Heart left ventricle (tissue), 13 donors: ENCODE results near the gene HSFX3.
"Not testable (repeated sequence)": the region's sequence is repeated elsewhere in the genome, so short reads cannot be mapped to it uniquely, and the experiment has no call there.

Experiments used
- POLR2A ChIP-seq, 2 donors: fragments of 450-650 bp; IDR thresholded peaks; one replicate each; pipeline ENCODE4 v1.6.1; 2017; ENCODE audit warnings: antibody characterized with exemption in 2 of 2, mild to moderate bottlenecking in 2 of 2, moderate library complexity in 2 of 2
- TF ChIP-seq, protein P1 (sequence below), 12 donors: fragments of 200-600 bp; sonication (generic) in 4 of 12; IDR thresholded peaks; one replicate each; pipeline versions ENCODE4 v1.5.0 to v1.8.0; 2018 to 2022; ENCODE audit warnings: antibody characterized with exemption in 12 of 12, mild to moderate bottlenecking in 5 of 12
- donor health status: ischemic (EF 13 %, LVEDD 7.1; RV severe dilation, severe dysfunction).
- donor health status: DM: no; HTN: yes; CAD: no.
- donor health status: DM: no; HTN: no; CAD: no.
- donor health status: ischemic (EF 25% LVEDD 6.9; RV normal size, moderate dysfunction).
- donor health status: ischemic (EF 25% LVEDD 5.7; RV mildly dilated, moderate dysfunction).
- donor health status: ischemic (EF 35%, LVEDD 5.7; RV mildly dilated, moderate dysfunction).
- donor health status: nonischemic (EF 11% LVEDD 7.7; RV severe dilation, severe dysfunction).
- donor health status: DM: yes; HTN: yes; CAD: no.
- donor health status: PGD.
- donor health status: ischemic (EF 29% LVEDD 5.4; RV normal size, mild dysfunction).
- donor health status: nonischemic (EF 23%, LVEDD 6.1; RV moderate dilation, normal function).

GRCh38 chrX:149555251-149555650 is 5.5 kb upstream of the HSFX3 start:
- TF ChIP-seq, protein P1, sequence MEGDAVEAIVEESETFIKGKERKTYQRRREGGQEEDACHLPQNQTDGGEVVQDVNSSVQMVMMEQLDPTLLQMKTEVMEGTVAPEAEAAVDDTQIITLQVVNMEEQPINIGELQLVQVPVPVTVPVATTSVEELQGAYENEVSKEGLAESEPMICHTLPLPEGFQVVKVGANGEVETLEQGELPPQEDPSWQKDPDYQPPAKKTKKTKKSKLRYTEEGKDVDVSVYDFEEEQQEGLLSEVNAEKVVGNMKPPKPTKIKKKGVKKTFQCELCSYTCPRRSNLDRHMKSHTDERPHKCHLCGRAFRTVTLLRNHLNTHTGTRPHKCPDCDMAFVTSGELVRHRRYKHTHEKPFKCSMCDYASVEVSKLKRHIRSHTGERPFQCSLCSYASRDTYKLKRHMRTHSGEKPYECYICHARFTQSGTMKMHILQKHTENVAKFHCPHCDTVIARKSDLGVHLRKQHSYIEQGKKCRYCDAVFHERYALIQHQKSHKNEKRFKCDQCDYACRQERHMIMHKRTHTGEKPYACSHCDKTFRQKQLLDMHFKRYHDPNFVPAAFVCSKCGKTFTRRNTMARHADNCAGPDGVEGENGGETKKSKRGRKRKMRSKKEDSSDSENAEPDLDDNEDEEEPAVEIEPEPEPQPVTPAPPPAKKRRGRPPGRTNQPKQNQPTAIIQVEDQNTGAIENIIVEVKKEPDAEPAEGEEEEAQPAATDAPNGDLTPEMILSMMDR (IDR thresholded peaks at IDR 0.05), result not testable (repeated sequence)
- not testable (repeated sequence) for TF ChIP-seq POLR2A (IDR thresholded peaks at IDR 0.05)
